ENCODE results near the gene CCDC154. TPM values are rescaled to one million over a fixed set of nuclear protein-coding genes. Genes with fewer than 3 reads are reported as not detected.

CCDC154 gene
- 0.46 and 0.85 TPM in 2 replicates for total RNA-seq (2014; rRNA removed; shearing (Covaris generic))
- 1.1 and 2.5 TPM in 2 replicates for total RNA-seq (2022)
- percentile 17 among the genes with signal in this experiment for Bru-seq, nascent RNA
- BruChase-seq, experiment 1, labeled RNA remaining after a 6-hour chase: percentile 31 among the genes with signal in this experiment
- BruChase-seq, experiment 2, labeled RNA remaining after a 2-hour chase: percentile 31 among the genes with signal in this experiment
- long read RNA-seq, partial matches to known transcripts: 0 of 1 reads
- long read RNA-seq, other reads (novel, unspliced or antisense): 1 of 1 reads

GRCh38 chr16:1443980-1444729, at the start of gene CCDC154:
Gene CCDC154, minus strand, starts transcription at chr16:1444556. Its CDS starts 234 bp downstream, at chr16:1444322.
- no peaks in the 10 kb centered on the region for H4K20me1 ChIP-seq (ENCODE audit: insufficient read depth, low read length)
- ChIA-PET POLR2A (no interaction called here), CTCF (ENCODE audit: unreplicated experiment) (interaction anchor here (0.5 kb wide), 1 partner anchor 37 kb away, joined by 4 read pairs; no protein-coding TSS in a partner anchor)
- no peak within 1 kb of the TSS for H2AFZ ChIP-seq (ENCODE audit: low read length)
- H3K27ac ChIP-seq (ENCODE audit: low read depth, low read length, poor library complexity, severe bottlenecking): no peak within 1 kb of the TSS
- no peaks in the 10 kb centered on the region for H3K79me2 ChIP-seq (ENCODE audit: insufficient read depth, low read depth, low read length)
- H3K4me3 ChIP-seq (ENCODE audit: low read depth, low read length, poor library complexity, severe bottlenecking): no peak within 1 kb of the TSS
- no TSS peak for BruUV-seq (replicated peaks)
- H3K36me3 ChIP-seq (ENCODE audit: insufficient read depth, low read length): no peaks in the 10 kb centered on the region
- intact Hi-C loops (cut with micrococcal nuclease; ENCODE audit: unreplicated experiment): no loop called here
- no peaks in the 10 kb centered on the region for H3K4me1 ChIP-seq (ENCODE audit: insufficient read depth, low read length, poor library complexity, severe bottlenecking)
- H3K9me3 ChIP-seq (ENCODE audit: low read length): no peaks in the 10 kb centered on the region
- H3K4me2 ChIP-seq (ENCODE audit: low read length): no peak within 1 kb of the TSS
- no peaks in the 10 kb centered on the region for H3K9me2 ChIP-seq (ENCODE audit: insufficient read depth, low read length)
- TF ChIP-seq CTCF (conservative IDR thresholded peaks at IDR 0.05; ENCODE audit: low read length) (no peak), EZH2phosphoT487 (IDR thresholded peaks at IDR 0.05; ENCODE audit: borderline replicate concordance, low read depth, low read length) (no peak)
- DNase-seq (ENCODE audit: low spot score): no peak

GRCh38 chr16:1493746-1494094, 49.4 kb upstream of the CCDC154 start:
- Histone ChIP-seq H3K4me1 (ENCODE audit: insufficient read depth, low read length, poor library complexity, severe bottlenecking) (peaks cover 16% of the 10 kb centered on the region), H2AFZ (ENCODE audit: low read length) (peak overlapping the region; percentile 42), H4K20me1 (ENCODE audit: insufficient read depth, low read length) (no peaks in the 10 kb centered on the region), H3K4me2 (ENCODE audit: low read length) (peak overlapping the region; percentile 80), H3K4me3 (ENCODE audit: low read depth, low read length, poor library complexity, severe bottlenecking) (peak overlapping the region; percentile 90), H3K9me3 (ENCODE audit: low read length) (no peaks in the 10 kb centered on the region), H3K9me2 (ENCODE audit: insufficient read depth, low read length) (no peaks in the 10 kb centered on the region), H3K79me2 (ENCODE audit: insufficient read depth, low read depth, low read length) (peaks cover 7% of the 10 kb centered on the region; the same call in 1 of the 2 replicates), H3K36me3 (ENCODE audit: insufficient read depth, low read length) (peaks cover 38% of the 10 kb centered on the region), H3K27ac (ENCODE audit: low read depth, low read length, poor library complexity, severe bottlenecking) (peak overlapping the region; percentile 49)
- TF ChIP-seq EZH2phosphoT487 (IDR thresholded peaks at IDR 0.05; ENCODE audit: borderline replicate concordance, low read depth, low read length): no peak
- no peak for TF ChIP-seq CTCF (conservative IDR thresholded peaks at IDR 0.05; ENCODE audit: low read length)
- peak; percentile 35 for DNase-seq (ENCODE audit: low spot score)
- CTCF ChIA-PET (ENCODE audit: unreplicated experiment): no interaction called here
- intact Hi-C loops (cut with micrococcal nuclease; ENCODE audit: unreplicated experiment): loop anchor here (5.0 kb wide), 1 partner anchor 119 kb away; the partner anchor contains the start of genes CRAMP1 and IFT140
- POLR2A ChIA-PET: no interaction called here
- BruUV-seq (replicated peaks): TSS peak; percentile 74
